22Rv1 (cell line): ENCODE results near the gene EGFLAM.

Experiments used
- ZFX ChIP-seq: fragments of 450-650 bp; IDR thresholded peaks from 2 replicates; pipeline ENCODE4 v1.6.1; 2017; ENCODE audit warnings: antibody characterized with exemption, borderline replicate concordance
- TF ChIP-seq, protein P1 (sequence below): fragments of 450-650 bp; IDR thresholded peaks from 2 replicates; pipeline ENCODE4 v1.5.1; 2017; ENCODE audit warnings: mild to moderate bottlenecking

- TF ChIP-seq, protein P1, sequence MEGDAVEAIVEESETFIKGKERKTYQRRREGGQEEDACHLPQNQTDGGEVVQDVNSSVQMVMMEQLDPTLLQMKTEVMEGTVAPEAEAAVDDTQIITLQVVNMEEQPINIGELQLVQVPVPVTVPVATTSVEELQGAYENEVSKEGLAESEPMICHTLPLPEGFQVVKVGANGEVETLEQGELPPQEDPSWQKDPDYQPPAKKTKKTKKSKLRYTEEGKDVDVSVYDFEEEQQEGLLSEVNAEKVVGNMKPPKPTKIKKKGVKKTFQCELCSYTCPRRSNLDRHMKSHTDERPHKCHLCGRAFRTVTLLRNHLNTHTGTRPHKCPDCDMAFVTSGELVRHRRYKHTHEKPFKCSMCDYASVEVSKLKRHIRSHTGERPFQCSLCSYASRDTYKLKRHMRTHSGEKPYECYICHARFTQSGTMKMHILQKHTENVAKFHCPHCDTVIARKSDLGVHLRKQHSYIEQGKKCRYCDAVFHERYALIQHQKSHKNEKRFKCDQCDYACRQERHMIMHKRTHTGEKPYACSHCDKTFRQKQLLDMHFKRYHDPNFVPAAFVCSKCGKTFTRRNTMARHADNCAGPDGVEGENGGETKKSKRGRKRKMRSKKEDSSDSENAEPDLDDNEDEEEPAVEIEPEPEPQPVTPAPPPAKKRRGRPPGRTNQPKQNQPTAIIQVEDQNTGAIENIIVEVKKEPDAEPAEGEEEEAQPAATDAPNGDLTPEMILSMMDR = no peak
- no peak for TF ChIP-seq ZFX
These were observed 884 bp upstream of the EGFLAM start for GRCh38 chr5:38257308-38258041.
